ENCODE data around the gene TFPT. TPM values are rescaled to one million over a fixed set of nuclear protein-coding genes. Genes with fewer than 3 reads are reported as not detected.

Gene TFPT
- total and polyA plus RNA-seq, 2 donors from 2014 or later: 19.2 to 31.6 TPM

DNA sequence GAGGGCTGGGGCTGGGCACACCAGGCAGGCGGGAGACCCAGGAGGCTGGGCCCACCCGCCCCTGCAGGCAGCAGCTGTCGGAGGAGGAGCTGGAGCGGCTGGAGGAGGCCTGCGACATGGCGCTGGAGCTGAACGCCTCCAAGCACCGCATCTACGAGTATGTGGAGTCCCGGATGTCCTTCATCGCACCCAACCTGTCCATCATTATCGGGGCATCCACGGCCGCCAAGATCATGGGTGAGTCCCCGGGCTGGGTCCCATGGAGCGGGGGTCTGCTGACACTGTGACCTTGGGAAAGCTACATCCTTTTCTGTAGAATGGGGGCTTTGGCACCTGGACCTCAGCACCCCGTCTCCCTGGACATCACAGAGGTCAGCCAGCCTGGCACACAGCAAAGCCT is 8.2 kb upstream of the TFPT start:
- Histone ChIP-seq H3K4me1 (ENCODE audit: control insufficient read depth in 2 of 3, insufficient read depth in 2 of 3, low read depth in 1 of 3, low read length in 3 of 3) (no peaks in the 10 kb centered on the region), H3K4me3 (ENCODE audit: low read length in 3 of 3) (no peak overlapping the region), H3K27ac (ENCODE audit: low read depth in 2 of 2, low read length in 2 of 2) (no peak overlapping the region), H3K9me3 (ENCODE audit: control insufficient read depth in 2 of 3, insufficient read depth in 1 of 3, low read length in 3 of 3) (no peaks in the 10 kb centered on the region), H3K9ac (ENCODE audit: low read length in 3 of 3) (no peak overlapping the region), H3K36me3 (ENCODE audit: control insufficient read depth in 2 of 3, insufficient read depth in 3 of 3, low read length in 3 of 3) (peaks cover 0 to 41% (median 39%) of the 10 kb centered on the region in 3 donors), H3K27me3 (ENCODE audit: control insufficient read depth, insufficient read depth, low read length) (no peaks in the 10 kb centered on the region)
- no peak for FAIRE-seq
- DNase-seq: peak in 1 of 5 donors; percentile 66
- intact Hi-C loops (cut with DNase I): no loop called here
- TF ChIP-seq, protein P1, sequence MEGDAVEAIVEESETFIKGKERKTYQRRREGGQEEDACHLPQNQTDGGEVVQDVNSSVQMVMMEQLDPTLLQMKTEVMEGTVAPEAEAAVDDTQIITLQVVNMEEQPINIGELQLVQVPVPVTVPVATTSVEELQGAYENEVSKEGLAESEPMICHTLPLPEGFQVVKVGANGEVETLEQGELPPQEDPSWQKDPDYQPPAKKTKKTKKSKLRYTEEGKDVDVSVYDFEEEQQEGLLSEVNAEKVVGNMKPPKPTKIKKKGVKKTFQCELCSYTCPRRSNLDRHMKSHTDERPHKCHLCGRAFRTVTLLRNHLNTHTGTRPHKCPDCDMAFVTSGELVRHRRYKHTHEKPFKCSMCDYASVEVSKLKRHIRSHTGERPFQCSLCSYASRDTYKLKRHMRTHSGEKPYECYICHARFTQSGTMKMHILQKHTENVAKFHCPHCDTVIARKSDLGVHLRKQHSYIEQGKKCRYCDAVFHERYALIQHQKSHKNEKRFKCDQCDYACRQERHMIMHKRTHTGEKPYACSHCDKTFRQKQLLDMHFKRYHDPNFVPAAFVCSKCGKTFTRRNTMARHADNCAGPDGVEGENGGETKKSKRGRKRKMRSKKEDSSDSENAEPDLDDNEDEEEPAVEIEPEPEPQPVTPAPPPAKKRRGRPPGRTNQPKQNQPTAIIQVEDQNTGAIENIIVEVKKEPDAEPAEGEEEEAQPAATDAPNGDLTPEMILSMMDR (IDR thresholded peaks at IDR 0.05; ENCODE audit: borderline replicate concordance, extremely low read depth, insufficient read depth): no peak

DNA sequence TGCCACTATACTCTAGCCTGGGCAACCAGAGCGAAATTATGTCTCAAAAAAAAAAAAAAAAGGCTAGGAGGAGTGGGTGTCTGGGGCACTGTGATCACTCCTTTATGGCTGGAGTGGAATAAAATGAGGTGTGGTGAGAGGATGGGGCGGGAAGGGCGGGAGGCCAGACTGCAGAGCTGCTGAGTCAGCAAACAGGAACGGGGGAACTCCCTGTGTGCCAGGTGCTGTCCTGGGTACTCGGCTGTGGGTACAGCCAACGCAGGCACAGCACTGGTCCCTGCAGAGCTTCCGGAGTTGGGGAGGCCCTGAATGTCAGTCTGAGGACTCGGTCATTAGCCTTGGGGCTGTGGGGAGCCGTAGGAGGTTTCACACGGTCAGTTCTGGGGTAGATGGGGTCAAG is 5.8 kb upstream of the TFPT start:
- no peaks in the 10 kb centered on the region for H3K9me3 ChIP-seq (ENCODE audit: control insufficient read depth in 2 of 3, insufficient read depth in 1 of 3, low read length in 3 of 3)
- no peaks in the 10 kb centered on the region for H3K27me3 ChIP-seq (ENCODE audit: control insufficient read depth, insufficient read depth, low read length)
- peaks cover 0 to 6% (median 0%) of the 10 kb centered on the region in 3 donors for H3K4me1 ChIP-seq (ENCODE audit: control insufficient read depth in 2 of 3, insufficient read depth in 2 of 3, low read depth in 1 of 3, low read length in 3 of 3)
- H3K9ac ChIP-seq (ENCODE audit: low read length in 3 of 3): no peak overlapping the region
- H3K36me3 ChIP-seq (ENCODE audit: control insufficient read depth in 2 of 3, insufficient read depth in 3 of 3, low read length in 3 of 3): peaks cover 0 to 38% (median 27%) of the 10 kb centered on the region in 3 donors
- TF ChIP-seq, protein P1 (IDR thresholded peaks at IDR 0.05; ENCODE audit: borderline replicate concordance, extremely low read depth, insufficient read depth): no peak
- H3K27ac ChIP-seq (ENCODE audit: low read depth in 2 of 2, low read length in 2 of 2): no peak overlapping the region
- FAIRE-seq: no peak
- no peak overlapping the region for H3K4me3 ChIP-seq (ENCODE audit: low read length in 3 of 3)
- intact Hi-C loops (cut with DNase I): no loop called here
- DNase-seq: no peak

DNA sequence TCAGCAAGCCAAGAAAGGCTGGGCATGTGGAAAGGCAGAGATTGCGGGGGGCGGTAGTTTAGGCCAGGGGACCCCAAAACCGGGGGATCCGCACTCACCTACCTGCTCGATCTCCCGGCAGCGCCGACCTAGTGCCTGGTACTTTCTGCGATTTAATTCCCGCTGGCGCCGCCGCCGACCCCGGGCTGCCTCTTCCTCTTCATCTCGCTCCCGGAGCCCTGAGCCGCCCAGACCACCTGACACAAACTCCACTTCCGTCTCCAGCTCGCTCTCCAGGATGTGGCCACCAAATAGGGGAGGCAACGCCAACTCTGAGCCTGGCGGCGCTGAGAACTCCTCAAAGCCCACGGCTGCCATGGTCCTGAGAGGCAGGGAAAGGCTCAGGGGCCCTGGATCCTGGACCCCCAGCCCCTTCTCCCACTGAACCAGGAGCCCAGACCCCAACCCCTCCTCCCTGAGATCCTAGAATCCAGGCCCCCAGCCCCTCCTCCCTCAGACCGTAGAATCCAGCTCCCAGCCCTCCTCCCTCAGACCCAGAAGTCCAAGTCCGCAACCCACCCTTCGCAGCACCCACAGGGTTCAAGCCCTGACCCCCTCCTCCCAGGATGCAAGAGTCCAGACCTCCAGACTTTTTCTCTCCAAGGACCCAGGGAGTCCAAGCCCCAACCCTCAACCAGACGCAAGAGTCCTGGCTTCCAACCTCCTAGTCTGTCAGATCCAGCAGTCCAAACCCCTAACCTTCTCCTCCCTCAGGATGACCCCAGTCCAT is 933 bp downstream of the TFPT start:
- Histone ChIP-seq H3K4me3 (ENCODE audit: low read length in 3 of 3) (peak overlapping the region; percentile 93 to 99 (median 94)), H3K27ac (ENCODE audit: low read depth in 2 of 2, low read length in 2 of 2) (no peak overlapping the region), H3K9me3 (ENCODE audit: control insufficient read depth in 2 of 3, insufficient read depth in 1 of 3, low read length in 3 of 3) (no peaks in the 10 kb centered on the region), H3K9ac (ENCODE audit: low read length in 3 of 3) (peak overlapping the region; percentile 68 to 96 (median 79)), H3K36me3 (ENCODE audit: control insufficient read depth in 2 of 3, insufficient read depth in 3 of 3, low read length in 3 of 3) (peaks cover 0 to 8% (median 0%) of the 10 kb centered on the region in 3 donors), H3K4me1 (ENCODE audit: control insufficient read depth in 2 of 3, insufficient read depth in 2 of 3, low read depth in 1 of 3, low read length in 3 of 3) (peaks cover 0 to 17% (median 0%) of the 10 kb centered on the region in 3 donors), H3K27me3 (ENCODE audit: control insufficient read depth, insufficient read depth, low read length) (no peaks in the 10 kb centered on the region)
- TF ChIP-seq, protein P1 (IDR thresholded peaks at IDR 0.05; ENCODE audit: borderline replicate concordance, extremely low read depth, insufficient read depth): no peak
- FAIRE-seq: no peak
- peak in 4 of 5 donors; percentile 25 to 85 (median 59) for DNase-seq
- intact Hi-C loops (cut with DNase I): no loop called here

Data from kidney (tissue), 14 donors.